Measurements from ENCODE around the gene RBFOX1.
"Not testable (repeated sequence)": the region's sequence is repeated elsewhere in the genome, so short reads cannot be mapped to it uniquely, and the experiment has no call there.

Gene RBFOX1

GRCh38 chr16:7470344-7470743, 137.7 kb downstream of the RBFOX1 start:
- no peak for DNase-seq (ENCODE audit: low read depth)

DNA sequence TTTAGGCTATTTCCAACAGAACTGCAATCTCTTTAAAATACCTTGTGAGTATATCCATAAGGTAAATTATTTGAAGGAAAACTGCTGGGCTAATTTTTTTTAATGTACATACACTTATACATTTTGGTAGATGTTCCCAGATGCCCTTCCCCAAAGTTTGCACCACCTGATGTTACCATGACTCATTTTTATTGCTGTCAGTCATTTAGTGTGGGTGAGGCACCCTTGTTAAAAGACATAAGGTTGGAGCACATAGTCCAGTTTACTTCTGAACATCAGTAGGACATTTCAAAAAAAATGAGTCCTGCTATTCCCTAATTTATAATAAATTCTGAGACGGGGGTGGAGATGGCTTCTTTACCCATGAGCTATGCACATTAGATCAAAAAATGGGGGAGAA, 138.6 kb downstream of the RBFOX1 start:
- DNase-seq (ENCODE audit: low read depth), result no peak

GRCh38 chr16:7482032-7482431, 149.4 kb downstream of the RBFOX1 start:
- no peak for DNase-seq (ENCODE audit: low read depth)

- no peak for DNase-seq (ENCODE audit: low read depth)
Measured at GRCh38 chr16:7482596-7483290, 150.1 kb downstream of the RBFOX1 start.

GRCh38 chr16:7487574-7488323, 155.1 kb downstream of the RBFOX1 start:
- no peak for DNase-seq (ENCODE audit: low read depth)

DNA sequence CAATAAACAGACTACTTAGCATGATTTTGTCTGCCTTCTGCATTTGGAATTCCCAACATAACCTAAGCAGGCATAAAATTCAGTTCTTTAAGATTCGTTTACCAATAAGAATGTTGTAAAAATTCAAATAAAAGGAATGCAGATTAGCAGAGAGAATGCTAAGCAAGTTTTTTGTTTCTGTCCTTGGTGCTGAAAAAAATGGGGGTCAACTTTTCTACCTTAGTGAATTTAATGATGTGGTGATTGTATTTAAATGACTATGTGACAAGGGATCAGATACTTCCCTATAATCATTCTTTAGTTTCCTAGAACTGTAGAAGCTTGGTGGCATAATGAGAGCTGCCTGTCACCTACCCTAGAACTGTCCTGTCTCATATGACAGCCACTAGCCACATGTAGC, 159.5 kb downstream of the RBFOX1 start:
- no peak for DNase-seq (ENCODE audit: low read depth)

- DNase-seq (ENCODE audit: low read depth), result no peak
Measured at GRCh38 chr16:7493133-7493532, 160.5 kb downstream of the RBFOX1 start.

DNA sequence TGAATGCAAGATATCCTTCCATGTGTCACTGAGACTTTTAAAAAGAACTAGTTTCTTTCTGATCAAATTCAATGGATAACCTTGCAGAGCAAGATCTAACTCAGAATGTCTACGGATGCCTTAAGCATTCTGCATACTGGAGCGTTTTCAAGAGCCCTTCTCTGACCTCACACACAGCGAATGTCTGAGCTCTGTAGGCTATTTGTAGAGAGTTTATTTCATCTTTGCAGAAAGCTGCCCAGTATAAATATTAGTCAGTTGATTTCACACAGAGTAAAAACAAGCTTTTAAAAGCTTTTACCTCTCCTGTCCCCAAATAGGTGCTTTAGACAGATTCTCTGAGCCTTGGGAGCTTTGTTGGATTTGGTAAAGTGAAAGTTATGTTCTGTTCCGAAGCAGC, 165.0 kb downstream of the RBFOX1 start:
- no peak for DNase-seq (ENCODE audit: low read depth)

DNA sequence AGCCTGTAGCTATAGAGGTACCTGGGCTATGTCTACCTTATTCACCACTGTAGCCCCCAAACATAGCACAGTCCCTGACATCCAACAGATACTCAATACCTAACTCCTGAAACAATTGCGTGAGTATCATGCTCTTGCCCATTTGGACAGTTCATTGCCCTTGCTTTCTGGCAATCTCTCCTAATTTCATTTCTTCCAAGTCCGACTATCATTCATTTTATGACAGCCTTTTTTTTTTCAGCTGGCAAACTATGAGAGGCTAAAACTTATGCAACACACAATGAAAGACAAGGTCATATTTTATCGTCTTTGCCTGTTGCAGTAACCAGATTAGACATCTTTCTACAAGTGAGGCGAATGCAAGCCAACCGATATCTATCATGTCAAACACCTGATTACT, 169.2 kb downstream of the RBFOX1 start:
- DNase-seq (ENCODE audit: low read depth), result no peak

DNA sequence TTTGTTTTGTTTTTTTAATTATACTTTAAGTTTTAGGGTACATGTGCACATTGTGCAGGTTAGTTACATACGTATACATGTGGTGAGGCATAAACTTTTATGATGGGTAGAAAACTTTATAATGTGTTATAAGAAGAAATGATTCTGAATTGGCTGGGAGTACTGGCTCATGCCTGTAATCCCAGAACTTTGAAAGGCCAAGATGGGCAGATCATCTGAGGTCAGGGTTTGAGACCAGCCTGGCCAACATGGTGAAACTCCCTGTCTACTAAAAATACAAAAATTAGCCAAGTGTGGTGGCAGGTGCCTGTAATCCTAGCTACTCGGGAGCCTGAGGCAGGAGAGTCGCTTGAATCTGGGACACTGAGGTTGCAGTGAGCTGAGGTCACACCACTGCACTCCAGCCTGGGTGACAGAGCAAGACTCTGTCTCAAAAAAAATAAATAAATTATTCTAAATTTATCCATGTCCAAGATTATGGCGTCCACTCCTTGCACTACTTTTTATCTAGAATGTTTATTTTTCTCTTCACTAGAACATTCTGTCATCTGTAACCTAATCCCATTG, 170.0 kb downstream of the RBFOX1 start:
- DNase-seq (ENCODE audit: low read depth), result not testable (repeated sequence)

DNA sequence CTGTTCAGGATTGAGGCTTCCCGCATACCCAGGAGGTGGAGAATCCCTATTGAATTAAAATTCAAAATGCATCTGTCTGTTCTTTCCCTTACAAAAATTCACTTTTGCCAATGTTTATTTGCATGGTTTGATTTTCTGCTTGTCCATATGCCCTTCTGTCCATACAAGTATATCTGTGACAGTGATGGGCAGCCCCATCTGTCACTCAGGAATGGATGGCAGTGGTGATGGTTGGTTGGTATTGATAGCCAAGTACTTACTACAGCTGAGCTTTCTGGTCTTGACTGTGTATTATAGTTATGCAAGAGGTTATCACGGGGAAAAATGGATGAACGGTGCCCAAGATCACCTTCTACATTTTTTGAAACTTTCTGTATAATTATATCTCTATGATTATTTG, 171.0 kb downstream of the RBFOX1 start:
- DNase-seq (ENCODE audit: low read depth), result no peak

GRCh38 chr16:7504844-7505243, 172.2 kb downstream of the RBFOX1 start:
- no peak for DNase-seq (ENCODE audit: low read depth)

- no peak for DNase-seq (ENCODE audit: low read depth)
Measured at GRCh38 chr16:7505495-7505894, 172.8 kb downstream of the RBFOX1 start.

- no peak for DNase-seq (ENCODE audit: low read depth)
Measured at GRCh38 chr16:7506363-7506762, 173.7 kb downstream of the RBFOX1 start.

GRCh38 chr16:7508656-7509055, 176.0 kb downstream of the RBFOX1 start:
- DNase-seq (ENCODE audit: low read depth), result no peak

GRCh38 chr16:7509963-7510601, 177.4 kb downstream of the RBFOX1 start:
- DNase-seq (ENCODE audit: low read depth), result no peak

DNA sequence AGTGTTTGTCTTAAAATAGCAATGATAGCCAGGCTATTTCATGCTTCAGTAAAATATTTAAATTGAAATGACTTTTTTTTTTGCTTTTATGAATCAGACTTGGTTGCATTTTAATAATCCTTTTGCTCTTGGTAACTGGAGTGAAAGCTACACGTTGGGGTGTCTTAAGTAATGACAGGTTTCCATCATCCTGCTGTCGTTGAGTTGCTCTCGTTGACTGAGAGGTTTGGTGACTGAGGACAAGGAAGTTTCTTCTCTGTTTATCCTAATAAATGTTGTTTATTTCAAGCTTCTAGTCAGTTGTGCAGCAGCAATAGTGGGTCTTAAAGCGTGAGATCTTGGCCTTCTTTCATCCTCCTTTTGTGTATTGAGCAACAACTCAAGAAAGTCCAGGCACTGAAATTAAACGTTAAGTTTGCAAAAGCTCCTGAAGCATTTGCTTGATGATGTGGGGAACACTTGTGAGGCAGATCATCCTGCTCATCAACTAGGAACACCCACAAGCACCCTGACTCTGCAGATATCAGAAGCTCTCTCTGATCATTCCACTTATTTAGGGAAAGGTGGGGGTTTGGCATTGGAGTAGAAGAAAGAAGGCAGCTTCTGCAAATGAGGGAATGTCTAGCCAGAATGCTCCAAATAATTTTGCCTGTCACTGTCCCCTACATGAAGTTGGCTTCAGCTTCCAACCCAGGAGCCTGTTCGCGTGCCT, 179.1 kb downstream of the RBFOX1 start:
- no peak for DNase-seq (ENCODE audit: low read depth)

DNA sequence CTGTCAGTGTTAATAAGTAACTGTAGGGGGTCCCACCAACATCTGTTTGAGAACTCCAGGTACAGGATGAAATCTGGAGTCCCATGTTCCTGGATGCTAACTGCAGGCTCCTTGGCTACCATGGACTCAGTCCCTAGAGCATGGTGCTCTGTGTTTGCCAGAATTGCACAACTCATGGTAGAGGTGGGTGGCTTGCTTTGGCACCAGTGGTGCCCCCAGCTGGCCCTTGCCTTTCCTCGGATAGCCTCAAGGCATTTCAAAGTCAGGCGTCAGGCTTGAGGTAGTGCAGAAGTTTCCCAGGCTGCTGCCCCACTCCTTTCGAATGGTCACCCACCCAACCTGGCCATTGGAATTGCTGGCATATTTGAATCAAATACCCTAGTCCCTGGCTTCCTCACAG, 179.9 kb downstream of the RBFOX1 start:
- no peak for DNase-seq (ENCODE audit: low read depth)

GRCh38 chr16:7513429-7513828, 180.8 kb downstream of the RBFOX1 start:
- no peak for DNase-seq (ENCODE audit: low read depth)

DNA sequence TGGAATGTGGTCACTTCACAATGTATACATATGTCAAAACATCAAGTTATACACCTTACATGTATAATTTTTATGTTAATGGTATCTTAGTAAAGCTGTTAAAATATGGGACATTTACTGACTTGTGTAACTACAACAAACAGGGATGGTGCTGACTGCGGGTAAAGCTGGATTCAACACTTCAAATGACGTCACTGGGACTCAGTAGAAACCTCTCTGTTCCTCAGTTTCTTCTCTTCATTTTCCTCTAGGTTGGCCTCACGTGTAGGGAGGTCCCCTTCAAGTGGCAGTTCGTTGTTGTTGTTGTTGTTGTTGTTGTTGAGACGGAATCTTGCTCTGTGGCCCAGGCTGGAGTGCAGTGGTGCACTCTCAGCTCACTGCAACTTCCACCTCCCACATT, 182.9 kb downstream of the RBFOX1 start:
- DNase-seq (ENCODE audit: low read depth), result no peak

- no peak for DNase-seq (ENCODE audit: low read depth)
Measured at GRCh38 chr16:7517496-7517895, 184.9 kb downstream of the RBFOX1 start.

DNA sequence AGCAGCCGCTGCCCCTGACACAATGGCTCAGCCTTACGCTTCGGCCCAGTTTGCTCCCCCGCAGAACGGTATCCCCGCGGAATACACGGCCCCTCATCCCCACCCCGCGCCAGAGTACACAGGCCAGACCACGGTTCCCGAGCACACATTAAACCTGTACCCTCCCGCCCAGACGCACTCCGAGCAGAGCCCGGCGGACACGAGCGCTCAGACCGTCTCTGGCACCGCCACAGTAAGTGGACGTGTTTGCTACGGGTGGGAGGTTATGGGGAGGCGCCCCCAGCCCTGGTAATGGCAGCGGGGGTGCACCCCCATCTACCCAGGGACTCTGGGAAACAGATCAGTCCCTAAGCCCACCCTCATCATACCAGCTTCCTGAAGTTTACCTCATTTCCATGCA, 185.5 kb downstream of the RBFOX1 start:
- DNase-seq (ENCODE audit: low read depth), result no peak
